KBM-7 (cell line): ENCODE results near the gene SAE1.

Experiments
- DNase-seq: peaks from one replicate; pipeline ENCODE4 v3.0.0-alpha.2; 2015
- in situ Hi-C: fragments of 300-500 bp; cut with MboI; formaldehyde crosslinking; loops from 2 replicates; pipeline ENCODE4 v1.14.3; 2020; ENCODE audit warnings: low sequenced_read_pairs, low pct_unique_long_range_greater_than_20kb, mixed read lengths

Gene SAE1

GRCh38 chr19:47188507-47189033 is 57.9 kb downstream of the SAE1 start:
- in situ Hi-C loops: no loop called here
- no peak for DNase-seq

- in situ Hi-C loops: no loop called here
- DNase-seq: no peak
Observed at GRCh38 chr19:47190167-47190727, 59.6 kb downstream of the SAE1 start.

- DNase-seq: no peak
- in situ Hi-C loops: no loop called here
Observed at GRCh38 chr19:47195434-47195833, 64.8 kb downstream of the SAE1 start.

GRCh38 chr19:47197141-47197540 is 66.5 kb downstream of the SAE1 start:
- in situ Hi-C loops: no loop called here
- no peak for DNase-seq

DNA sequence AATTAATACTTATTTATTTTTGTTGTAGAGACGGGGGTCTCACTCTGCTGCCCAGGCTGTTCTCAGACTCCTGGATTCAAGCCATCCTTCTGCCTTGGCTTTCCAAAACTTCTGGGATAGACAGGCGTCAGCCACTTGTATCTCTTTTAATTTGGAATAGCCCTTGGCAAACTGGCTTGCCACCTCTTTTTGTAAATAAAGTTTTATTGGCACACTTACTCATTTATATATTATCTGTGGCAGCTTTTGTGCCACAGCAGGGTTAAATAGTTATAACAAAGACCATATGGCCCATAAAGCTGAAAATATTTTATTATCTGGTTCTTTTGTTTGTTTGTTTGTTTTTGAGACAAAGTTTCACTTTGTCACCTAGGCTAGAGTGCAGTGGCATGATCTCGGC is 69.9 kb downstream of the SAE1 start:
- in situ Hi-C loops: no loop called here

GRCh38 chr19:47203254-47203653 is 72.6 kb downstream of the SAE1 start:
- in situ Hi-C loops: no loop called here
- no peak for DNase-seq

More for the DNA sequence above, 69.9 kb downstream of the SAE1 start:
- no peak for DNase-seq

DNA sequence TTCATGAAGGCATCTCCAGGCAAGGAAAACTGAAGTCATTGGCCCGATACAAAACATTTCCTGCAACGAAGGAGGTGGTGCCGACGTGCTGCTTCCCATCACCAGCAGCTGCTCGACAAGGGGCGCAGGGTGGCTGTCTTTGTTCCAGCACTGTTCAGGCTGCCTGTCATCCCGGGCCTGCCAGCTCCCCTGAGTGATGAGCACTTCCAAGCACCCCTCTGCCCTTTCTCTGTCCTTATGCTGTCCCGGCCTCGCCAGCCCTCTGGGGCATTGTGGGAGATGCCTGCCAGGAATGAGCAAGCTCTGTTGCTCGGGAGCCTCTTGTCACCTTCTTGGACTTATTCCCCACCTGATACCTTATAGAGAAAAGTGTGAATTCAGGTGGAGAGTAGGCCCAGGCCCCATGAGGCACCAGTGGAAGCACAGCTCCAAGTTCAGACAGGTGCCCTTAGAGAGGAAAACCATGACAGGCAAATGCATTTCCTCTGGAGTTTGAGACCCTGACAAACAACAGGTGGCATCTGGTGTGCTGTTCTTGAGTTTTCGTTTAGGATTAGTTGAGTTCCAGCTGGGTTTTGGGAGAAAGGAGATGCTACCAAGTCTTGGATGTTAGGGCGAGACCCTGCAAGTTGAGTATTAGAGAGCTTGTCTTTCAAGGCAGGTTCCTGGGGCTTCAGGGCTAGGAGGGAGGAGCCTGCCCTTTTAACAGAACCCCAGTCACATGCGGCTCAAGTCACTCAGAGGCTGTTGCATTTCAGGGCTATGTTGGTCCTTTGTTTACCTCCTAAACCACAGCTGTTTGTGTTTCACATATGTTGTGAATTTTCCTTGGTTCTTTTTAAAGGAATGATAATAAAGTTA is 78.9 kb downstream of the SAE1 start:
- in situ Hi-C loops: no loop called here
- DNase-seq: no peak

DNA sequence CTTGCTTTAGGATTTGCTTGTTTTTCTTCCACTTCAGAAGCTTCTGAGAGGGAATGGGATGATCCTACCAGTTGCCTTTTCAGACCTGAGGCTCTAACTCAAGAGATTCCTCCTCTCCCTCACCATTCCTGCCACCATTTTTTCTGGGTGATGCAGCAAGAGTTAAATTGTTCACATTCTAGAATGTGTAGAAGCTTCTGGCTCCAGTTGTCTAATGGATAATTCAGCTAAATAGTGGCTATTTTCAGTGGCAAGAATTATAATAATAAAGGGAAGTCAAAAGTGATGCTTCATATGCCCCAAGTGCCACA is 79.5 kb downstream of the SAE1 start:
- DNase-seq: no peak
- in situ Hi-C loops: no loop called here

GRCh38 chr19:47210689-47211316 is 80.2 kb downstream of the SAE1 start:
- in situ Hi-C loops: no loop called here
- peak; percentile 92 for DNase-seq

DNA sequence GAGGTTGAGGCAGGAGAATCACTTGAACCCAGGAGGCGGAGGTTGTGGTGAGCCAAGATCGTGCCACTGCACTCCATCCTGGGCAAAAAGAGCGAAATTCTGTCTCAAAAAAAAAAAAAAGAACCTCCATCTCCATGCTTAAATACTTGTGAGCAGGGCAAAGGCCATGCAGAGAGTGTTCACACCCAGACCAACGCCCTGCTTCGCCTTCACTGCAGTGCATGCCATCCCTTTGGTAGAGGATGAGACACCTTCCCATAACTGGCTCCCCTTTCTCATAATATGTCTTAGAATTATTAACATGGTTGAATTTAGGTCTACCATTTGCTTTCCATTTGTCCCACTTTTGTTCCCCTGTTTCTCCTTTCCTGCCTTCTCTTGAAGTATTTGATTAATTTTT is 84.9 kb downstream of the SAE1 start:
- in situ Hi-C loops: no loop called here
- DNase-seq: no peak

GRCh38 chr19:47221080-47221841 is 90.6 kb downstream of the SAE1 start:
- DNase-seq: no peak
- in situ Hi-C loops: no loop called here

GRCh38 chr19:47221890-47222289 is 91.3 kb downstream of the SAE1 start:
- in situ Hi-C loops: no loop called here
- no peak for DNase-seq

DNA sequence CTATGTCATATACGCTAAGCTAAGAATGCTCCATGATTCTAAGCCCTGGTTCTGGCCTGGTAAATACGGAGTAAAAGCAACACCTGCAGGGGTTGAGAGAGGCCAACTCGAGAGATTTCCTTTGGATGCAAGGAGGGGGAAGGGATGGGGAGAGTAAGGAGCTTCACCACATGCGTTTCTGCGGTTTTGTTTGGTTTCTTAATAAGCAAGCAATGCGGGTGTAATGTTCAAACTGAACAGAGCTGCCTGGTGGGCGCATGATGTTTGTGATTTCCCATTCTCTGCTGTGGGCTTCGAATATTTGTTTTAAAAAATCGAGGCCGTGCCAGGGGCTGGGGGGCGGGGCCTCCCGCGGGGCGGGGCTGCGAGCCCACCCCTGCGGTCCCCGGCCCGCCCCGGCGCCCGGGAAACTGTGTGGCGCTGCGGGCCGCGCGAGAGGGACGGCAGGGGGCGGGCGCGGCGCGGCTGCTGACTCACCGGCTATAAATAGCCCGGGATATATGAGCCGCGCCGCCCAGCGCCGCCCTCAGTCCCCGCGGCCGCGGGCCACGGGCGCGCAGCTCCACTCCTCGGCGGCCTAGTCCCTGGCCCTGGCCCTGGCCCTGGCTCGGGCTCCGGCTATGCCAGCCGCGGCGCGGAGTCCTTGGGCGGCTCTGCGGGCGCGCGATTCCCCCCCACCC is 95.3 kb downstream of the SAE1 start:
- DNase-seq: peak; percentile 87
- in situ Hi-C loops: no loop called here

DNA sequence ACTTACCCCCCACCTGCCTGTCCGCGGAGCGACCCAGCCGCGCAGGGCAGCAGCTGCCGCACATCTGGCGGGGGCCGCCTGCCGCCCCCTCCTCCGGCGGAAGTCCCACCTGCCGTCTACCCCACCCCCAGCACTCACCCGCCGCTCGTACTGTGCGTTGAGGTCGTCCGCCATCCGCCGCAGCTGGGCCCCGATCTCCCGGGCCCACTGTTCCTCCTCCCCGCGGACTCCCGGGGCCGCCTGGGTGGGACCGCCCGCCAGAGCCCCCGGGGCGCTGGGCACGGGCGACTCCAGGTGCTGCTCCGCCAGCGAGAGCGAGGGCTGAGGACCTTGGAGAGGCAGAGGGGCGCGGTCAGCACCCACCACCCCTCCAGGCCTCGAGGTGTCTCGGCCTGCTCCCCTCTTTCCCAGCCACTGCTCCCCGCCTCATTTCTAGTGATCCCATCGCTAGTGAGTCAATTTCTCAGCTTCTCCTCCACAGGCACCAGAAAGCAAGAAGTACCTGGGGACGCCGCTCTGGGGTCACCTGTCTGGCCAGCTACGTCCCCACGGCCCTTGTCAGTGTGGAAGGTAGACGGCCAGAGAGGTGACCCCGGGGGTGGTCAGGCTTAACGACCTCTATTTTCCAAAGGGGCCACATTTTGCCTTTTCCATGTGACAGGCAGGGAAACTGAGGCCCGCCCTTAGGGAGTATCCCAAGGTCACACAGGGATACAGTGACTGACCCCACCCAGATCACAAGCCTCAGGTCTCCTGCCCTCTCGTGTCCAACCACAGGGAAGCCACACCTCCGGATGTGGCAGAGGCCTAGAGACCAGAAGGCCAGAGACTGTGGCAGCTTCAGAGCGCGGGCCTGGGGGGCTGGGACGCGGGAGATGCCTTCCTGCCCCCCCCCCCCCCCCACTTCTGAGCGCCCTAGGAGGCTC is 96.1 kb downstream of the SAE1 start:
- in situ Hi-C loops: no loop called here
- peak; percentile 81 for DNase-seq

DNA sequence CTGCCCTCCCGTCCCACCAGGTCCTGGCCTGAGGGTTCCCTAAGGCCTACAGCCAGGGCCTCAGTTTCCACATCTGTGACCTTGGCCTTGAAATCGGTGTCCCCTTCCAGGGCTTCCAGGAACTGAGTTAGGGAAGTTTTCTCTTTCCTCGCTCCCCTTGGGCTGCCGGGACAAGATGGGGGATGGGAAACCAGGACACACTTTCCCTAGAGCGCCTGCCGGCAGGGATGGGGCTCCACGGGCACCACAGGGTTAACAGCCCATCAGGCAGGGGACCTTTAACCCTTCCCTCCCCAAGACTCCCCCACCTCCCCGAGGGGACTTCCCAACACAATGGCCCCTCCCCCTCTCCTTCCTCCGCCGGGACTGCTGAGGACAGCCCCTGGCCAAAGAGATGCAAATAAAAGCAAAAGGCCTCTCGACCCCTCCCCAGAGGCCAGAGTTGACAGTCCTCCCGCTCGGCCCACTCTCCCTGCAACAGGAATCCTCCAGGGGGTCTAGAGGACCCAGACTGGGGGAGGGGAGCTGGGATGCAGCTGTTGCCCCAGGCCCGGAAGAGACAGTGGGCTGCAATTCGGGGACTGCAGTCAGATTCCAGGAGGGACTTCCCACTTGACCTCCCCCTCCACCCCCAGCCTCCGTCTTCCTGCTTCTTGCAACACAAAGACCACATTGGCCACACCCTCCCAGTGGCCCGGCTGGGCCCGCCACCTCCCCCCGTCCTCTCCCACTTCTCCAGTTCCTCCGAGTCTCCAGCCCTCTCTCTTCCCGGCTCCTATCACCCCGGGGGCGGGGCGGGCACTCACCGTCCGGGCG is 96.9 kb downstream of the SAE1 start:
- peak; percentile 92 for DNase-seq
- in situ Hi-C loops: no loop called here

- in situ Hi-C loops: no loop called here
- peak; percentile 80 for DNase-seq
Observed at GRCh38 chr19:47228168-47228936, 97.7 kb downstream of the SAE1 start.
